ENCODE data around the gene MECP2.
"Not testable (repeated sequence)": the region's sequence is repeated elsewhere in the genome, so short reads cannot be mapped to it uniquely, and the experiment has no call there.

Gene MECP2

DNA sequence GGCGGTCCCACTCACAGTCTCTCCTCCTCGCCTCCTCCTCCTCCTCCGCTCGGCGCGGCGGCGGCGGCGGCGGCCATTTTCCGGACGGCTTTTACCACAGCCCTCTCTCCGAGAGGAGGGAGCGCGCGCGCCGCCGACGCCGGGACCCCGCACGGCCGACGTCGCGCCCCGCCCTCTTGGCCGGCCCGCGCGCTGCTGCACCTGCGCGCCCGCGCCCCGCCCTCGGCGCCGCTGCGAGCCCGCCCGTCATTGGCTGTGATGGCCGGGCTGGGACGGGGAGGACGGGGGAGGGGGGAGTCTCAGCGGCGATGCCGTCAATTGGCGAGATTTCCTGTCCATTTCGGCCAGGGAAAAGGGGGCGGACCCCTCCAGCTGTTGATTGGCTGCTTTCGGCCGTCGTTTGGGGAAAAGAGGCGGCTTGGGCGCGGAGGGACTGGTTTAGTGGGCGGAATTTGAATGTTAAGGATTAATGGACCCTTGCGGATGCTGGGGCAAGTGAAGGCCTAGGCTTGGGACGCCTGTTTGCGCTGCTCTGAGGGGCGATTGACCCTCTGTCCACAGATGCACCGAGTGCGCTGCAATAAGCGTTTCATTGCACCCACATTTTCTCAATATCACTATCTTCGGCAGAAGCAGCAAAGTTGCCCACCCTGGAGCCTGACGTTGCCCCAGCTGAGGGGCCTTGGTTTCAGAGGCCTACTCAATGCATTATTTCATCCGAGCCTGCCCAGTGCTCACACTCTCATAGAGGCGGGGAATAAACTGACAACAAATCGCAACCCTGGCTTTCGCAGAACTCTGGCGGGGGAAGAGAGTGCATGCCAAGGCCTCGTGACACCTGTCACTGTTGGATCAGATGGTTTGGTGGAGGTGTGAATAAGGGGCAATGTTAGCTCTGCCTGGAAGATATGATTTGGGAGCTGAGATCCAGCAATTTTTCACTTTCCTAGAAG, at the start of gene MECP2:
Gene MECP2, minus strand, starts transcription at position 129 of the 953 bp plus-strand sequence.
- Histone ChIP-seq H3K27ac (ENCODE audit: poor library complexity, severe bottlenecking) (peak within 1 kb of the TSS; percentile 58), H3K9me3 (ENCODE audit: severe bottlenecking) (no peaks in the 10 kb centered on the region), H3K36me3 (ENCODE audit: low read depth) (no peaks in the 10 kb centered on the region), H3K27me3 (ENCODE audit: insufficient read depth, poor library complexity, severe bottlenecking) (no peaks in the 10 kb centered on the region), H3K4me1 (ENCODE audit: insufficient read depth, poor library complexity, severe bottlenecking) (peaks cover 6% of the 10 kb centered on the region), H3K4me3 (ENCODE audit: severe bottlenecking) (peak within 1 kb of the TSS; percentile 81)
- TF ChIP-seq, protein P1, sequence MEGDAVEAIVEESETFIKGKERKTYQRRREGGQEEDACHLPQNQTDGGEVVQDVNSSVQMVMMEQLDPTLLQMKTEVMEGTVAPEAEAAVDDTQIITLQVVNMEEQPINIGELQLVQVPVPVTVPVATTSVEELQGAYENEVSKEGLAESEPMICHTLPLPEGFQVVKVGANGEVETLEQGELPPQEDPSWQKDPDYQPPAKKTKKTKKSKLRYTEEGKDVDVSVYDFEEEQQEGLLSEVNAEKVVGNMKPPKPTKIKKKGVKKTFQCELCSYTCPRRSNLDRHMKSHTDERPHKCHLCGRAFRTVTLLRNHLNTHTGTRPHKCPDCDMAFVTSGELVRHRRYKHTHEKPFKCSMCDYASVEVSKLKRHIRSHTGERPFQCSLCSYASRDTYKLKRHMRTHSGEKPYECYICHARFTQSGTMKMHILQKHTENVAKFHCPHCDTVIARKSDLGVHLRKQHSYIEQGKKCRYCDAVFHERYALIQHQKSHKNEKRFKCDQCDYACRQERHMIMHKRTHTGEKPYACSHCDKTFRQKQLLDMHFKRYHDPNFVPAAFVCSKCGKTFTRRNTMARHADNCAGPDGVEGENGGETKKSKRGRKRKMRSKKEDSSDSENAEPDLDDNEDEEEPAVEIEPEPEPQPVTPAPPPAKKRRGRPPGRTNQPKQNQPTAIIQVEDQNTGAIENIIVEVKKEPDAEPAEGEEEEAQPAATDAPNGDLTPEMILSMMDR (IDR thresholded peaks at IDR 0.05; ENCODE audit: poor library complexity, severe bottlenecking), result no peak
- ATAC-seq (ENCODE audit: low read depth), result peak; percentile 81
- DNase-seq (ENCODE audit: low spot score), result peak; percentile 88

DNA sequence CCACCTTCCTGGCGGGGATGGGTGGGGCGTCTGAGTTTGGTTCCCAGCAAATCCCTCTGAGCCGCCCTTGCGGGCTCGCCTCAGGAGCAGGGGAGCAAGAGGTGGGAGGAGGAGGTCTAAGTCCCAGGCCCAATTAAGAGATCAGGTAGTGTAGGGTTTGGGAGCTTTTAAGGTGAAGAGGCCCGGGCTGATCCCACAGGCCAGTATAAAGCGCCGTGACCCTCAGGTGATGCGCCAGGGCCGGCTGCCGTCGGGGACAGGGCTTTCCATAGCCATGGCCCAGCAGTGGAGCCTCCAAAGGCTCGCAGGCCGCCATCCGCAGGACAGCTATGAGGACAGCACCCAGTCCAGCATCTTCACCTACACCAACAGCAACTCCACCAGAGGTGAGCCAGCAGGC, 46.5 kb upstream of the MECP2 start, which contains the start of gene OPN1LW:
Gene OPN1LW, plus strand, starts transcription at position 234 of the 400 bp plus-strand sequence. Its CDS starts 41 bp downstream, at position 275.
- H3K27me3 ChIP-seq (ENCODE audit: insufficient read depth, poor library complexity, severe bottlenecking); H3K36me3 ChIP-seq (ENCODE audit: low read depth); H3K4me3 ChIP-seq (ENCODE audit: severe bottlenecking); H3K4me1 ChIP-seq (ENCODE audit: insufficient read depth, poor library complexity, severe bottlenecking); ATAC-seq (ENCODE audit: low read depth); H3K9me3 ChIP-seq (ENCODE audit: severe bottlenecking); DNase-seq (ENCODE audit: low spot score); H3K27ac ChIP-seq (ENCODE audit: poor library complexity, severe bottlenecking): not testable (repeated sequence)

DNA sequence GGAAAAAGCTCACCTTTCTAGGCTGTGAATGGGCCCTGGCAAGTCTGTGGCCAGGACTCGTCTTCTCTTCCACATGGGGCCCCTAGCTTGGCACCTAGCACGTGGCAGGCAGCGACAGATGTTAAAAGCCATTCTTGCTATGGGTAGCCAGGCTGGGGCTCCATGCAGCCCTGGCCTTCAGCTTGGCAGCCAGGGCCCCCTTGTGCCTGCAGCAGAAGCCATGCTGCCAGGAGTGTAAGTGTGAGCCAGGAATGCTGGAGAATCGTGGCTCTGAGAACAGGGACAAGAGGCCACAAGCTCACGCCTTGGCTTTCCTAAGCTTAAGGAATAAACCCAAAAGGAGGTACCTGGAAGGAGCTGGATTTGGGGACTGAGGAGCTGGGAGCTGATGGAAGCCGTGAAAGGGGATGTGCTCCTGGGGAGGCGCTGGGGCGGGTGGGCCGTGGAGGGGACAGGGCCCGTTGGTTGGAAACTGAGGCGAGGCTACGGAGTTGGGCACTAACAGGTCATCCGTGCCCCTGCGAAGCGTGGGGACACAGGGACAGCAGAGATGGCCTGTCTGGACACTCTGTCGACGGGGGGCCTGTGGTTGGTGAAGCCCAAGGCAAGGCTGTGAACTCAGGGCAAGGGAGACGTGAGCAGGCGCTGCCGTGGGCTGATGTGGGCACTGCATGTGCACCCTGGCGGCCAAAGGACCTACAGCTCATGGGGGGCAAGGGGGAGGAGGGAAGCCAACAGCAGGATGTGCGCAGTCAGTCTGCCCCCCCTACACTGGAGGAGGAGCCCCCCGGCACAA, 45.6 kb upstream of the MECP2 start:
- Histone ChIP-seq H3K4me3 (ENCODE audit: severe bottlenecking) (no peak overlapping the region), H3K27ac (ENCODE audit: poor library complexity, severe bottlenecking) (no peak overlapping the region), H3K9me3 (ENCODE audit: severe bottlenecking) (no peaks in the 10 kb centered on the region), H3K36me3 (ENCODE audit: low read depth) (no peaks in the 10 kb centered on the region), H3K27me3 (ENCODE audit: insufficient read depth, poor library complexity, severe bottlenecking) (no peaks in the 10 kb centered on the region), H3K4me1 (ENCODE audit: insufficient read depth, poor library complexity, severe bottlenecking) (no peaks in the 10 kb centered on the region)
- ATAC-seq (ENCODE audit: low read depth) (no peak), DNase-seq (ENCODE audit: low spot score) (no peak)
- TF ChIP-seq, protein P1 (IDR thresholded peaks at IDR 0.05; ENCODE audit: poor library complexity, severe bottlenecking), result no peak

DNA sequence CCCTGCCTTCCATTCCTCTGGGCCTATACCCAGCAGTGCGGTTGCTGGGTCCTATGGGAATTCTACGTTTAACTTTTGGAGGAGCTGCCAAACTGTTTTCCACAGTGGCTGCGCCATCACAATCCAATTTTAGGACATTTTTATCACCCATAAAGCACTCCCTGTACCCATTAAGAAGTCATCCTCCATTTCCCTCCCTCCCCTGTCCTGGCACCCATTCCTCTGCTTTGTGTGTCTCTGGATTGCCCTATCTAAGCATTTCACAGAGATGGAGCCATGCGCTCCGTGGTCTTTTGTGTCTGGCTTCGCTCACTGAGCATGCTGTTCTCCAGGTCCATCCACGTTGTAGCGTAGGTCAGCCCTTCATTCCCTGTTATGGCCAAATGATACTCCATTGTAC, 44.9 kb upstream of the MECP2 start:
- H3K27me3 ChIP-seq (ENCODE audit: insufficient read depth, poor library complexity, severe bottlenecking), result no peaks in the 10 kb centered on the region
- DNase-seq (ENCODE audit: low spot score), result no peak
- H3K36me3 ChIP-seq (ENCODE audit: low read depth), result no peaks in the 10 kb centered on the region
- ATAC-seq (ENCODE audit: low read depth), result no peak
- no peaks in the 10 kb centered on the region for H3K9me3 ChIP-seq (ENCODE audit: severe bottlenecking)
- no peak overlapping the region for H3K27ac ChIP-seq (ENCODE audit: poor library complexity, severe bottlenecking)
- H3K4me3 ChIP-seq (ENCODE audit: severe bottlenecking), result no peak overlapping the region
- TF ChIP-seq, protein P1 (IDR thresholded peaks at IDR 0.05; ENCODE audit: poor library complexity, severe bottlenecking), result no peak
- no peaks in the 10 kb centered on the region for H3K4me1 ChIP-seq (ENCODE audit: insufficient read depth, poor library complexity, severe bottlenecking)

DNA sequence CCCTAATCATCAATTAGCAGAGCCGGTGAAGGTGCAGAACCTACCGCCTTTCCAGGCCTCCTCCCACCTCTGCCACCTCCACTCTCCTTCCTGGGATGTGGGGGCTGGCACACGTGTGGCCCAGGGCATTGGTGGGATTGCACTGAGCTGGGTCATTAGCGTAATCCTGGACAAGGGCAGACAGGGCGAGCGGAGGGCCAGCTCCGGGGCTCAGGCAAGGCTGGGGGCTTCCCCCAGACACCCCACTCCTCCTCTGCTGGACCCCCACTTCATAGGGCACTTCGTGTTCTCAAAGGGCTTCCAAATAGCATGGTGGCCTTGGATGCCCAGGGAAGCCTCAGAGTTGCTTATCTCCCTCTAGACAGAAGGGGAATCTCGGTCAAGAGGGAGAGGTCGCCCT, 43.2 kb upstream of the MECP2 start:
- no peak for DNase-seq (ENCODE audit: low spot score)
- no peak for ATAC-seq (ENCODE audit: low read depth)
- TF ChIP-seq, protein P1 (IDR thresholded peaks at IDR 0.05; ENCODE audit: poor library complexity, severe bottlenecking), result no peak
- no peaks in the 10 kb centered on the region for H3K4me1 ChIP-seq (ENCODE audit: insufficient read depth, poor library complexity, severe bottlenecking)
- H3K9me3 ChIP-seq (ENCODE audit: severe bottlenecking), result no peaks in the 10 kb centered on the region
- H3K27ac ChIP-seq (ENCODE audit: poor library complexity, severe bottlenecking), result no peak overlapping the region
- no peaks in the 10 kb centered on the region for H3K36me3 ChIP-seq (ENCODE audit: low read depth)
- no peak overlapping the region for H3K4me3 ChIP-seq (ENCODE audit: severe bottlenecking)
- no peaks in the 10 kb centered on the region for H3K27me3 ChIP-seq (ENCODE audit: insufficient read depth, poor library complexity, severe bottlenecking)

Measured in RWPE2 (cell line).